GM18499 (cell line): ENCODE data around the gene RXFP3.
"Not testable (repeated sequence)": the region's sequence is repeated elsewhere in the genome, so short reads cannot be mapped to it uniquely, and the experiment has no call there.

Source experiments
- ATAC-seq: cut with Tn5 transposase; IDR thresholded peaks from one replicate; pipeline ENCODE4 v1.9.1; 2021; ENCODE audit warnings: moderate number of reproducible peaks; ENCODE audit not compliant: insufficient read depth, unreplicated experiment

The RXFP3 gene, protein sequence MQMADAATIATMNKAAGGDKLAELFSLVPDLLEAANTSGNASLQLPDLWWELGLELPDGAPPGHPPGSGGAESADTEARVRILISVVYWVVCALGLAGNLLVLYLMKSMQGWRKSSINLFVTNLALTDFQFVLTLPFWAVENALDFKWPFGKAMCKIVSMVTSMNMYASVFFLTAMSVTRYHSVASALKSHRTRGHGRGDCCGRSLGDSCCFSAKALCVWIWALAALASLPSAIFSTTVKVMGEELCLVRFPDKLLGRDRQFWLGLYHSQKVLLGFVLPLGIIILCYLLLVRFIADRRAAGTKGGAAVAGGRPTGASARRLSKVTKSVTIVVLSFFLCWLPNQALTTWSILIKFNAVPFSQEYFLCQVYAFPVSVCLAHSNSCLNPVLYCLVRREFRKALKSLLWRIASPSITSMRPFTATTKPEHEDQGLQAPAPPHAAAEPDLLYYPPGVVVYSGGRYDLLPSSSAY

GRCh38 chr5:33936381-33937016 is at the start of gene RXFP3:
Gene RXFP3 (plus strand): TSS chr5:33936386. CDS start chr5:33936741, 355 bp downstream.
- ATAC-seq = no peak

DNA sequence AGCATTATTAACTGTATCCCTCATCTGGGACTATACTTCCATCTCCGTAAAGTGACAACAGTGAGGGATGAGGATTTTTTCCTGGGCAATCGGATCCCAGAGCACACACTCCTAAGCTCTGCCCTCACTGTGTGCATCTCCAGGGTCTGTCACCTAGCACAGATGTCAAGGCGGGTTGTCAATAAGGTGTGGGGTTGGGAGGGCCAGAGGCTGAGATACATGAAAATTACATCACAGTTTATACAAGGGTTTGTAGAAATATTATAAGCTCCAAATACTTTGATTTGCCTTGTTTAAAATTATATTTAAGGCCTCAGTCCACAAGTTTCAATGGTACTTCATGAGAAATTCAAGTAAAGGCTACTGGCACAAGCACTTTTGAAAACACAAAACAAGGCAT is 48.9 kb upstream of the RXFP3 start:
- ATAC-seq = no peak

GRCh38 chr5:33888587-33888986 is 47.6 kb upstream of the RXFP3 start:
- ATAC-seq = no peak

DNA sequence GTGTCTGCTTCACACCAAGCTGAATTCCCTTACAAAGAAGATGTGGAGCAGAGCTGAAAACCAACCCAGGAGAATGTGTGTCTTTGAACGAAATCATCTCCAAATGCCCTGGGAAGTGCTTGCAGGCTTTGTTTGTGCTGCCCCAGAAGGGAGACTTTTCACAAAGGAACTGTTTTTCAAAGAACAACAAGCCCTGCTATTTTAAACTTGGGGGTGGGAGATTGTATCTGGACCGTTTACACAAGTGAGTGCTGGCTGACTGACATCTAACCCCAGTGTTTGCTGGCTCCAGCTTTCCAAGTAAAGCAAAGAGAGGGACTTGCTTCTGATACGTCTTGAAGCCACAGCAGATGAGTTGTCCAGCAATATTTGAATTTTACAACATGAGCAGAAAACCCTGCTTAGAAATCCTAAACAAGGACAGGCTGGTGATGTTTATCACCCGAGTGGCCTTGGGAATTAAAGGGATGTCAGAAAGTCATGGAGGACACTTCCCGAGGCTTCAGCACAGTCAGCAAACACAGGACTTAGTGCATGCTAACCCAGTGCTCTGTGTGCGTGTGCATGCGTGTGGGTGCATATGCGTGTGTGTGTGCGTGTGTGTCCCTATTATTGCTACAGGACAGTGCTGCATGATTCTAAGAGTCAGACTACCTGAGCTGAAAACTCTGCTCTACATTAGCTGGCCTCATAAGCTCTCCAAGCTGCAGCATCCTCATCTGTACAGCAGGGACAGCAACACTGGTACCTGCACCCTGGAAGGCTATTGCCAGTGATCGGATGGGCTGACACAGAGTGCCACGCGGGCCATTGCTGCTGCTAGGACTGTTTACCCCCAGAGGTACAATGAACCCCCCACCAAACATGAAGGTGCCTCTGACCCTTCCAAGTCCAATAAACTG is 45.8 kb upstream of the RXFP3 start:
- ATAC-seq = no peak

- ATAC-seq = no peak
These were observed 44.8 kb upstream of the RXFP3 start for GRCh38 chr5:33891446-33891787.

DNA sequence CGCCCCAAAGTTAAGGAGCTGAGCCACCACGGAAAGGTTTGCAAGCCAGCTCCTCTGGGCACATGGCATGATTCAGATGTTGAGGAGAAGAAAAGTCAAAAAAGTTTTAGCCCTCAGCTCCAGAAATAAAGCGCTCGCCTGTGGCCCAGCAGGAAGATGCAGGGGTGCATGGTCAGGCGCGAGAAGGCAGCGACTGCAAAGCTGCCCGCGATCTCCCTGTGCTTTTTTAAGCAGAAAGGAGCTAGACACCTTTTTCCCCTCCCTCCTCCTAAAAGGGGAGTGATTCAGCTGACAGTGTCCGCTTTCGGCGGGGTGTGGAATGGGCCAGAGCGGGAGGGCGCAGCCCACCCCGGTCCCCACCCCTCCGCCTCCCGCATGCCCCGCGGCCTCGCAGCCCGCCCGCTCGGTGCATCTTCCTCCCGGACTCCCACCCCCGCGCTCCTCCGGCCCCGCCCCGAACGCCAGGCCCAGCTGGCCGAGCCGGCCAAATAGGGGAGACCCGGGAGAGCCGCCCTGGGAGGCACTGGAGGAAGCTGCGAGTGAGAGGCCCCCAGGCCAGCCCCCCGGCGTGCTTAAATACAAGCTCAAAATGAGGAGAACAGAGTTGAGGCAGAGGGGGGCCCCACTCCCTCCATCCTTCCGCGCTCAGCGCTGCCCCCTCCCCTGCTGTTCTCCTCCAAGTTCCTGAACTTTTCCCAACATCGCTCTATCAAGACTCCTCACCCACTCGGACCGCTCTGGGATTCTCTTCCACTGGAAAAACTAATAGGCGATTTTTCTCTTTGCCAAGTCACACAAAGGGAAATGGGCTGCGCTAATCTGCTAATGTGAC is 44.2 kb upstream of the RXFP3 start, which contains the start of gene ADAMTS12:
ADAMTS12 (minus strand) TSS at position 203 of the 832 bp plus-strand sequence; CDS start at position 69, 134 bp downstream.
- ATAC-seq = no peak

GRCh38 chr5:33892620-33893137 is 43.5 kb upstream of the RXFP3 start:
- no peak for ATAC-seq

DNA sequence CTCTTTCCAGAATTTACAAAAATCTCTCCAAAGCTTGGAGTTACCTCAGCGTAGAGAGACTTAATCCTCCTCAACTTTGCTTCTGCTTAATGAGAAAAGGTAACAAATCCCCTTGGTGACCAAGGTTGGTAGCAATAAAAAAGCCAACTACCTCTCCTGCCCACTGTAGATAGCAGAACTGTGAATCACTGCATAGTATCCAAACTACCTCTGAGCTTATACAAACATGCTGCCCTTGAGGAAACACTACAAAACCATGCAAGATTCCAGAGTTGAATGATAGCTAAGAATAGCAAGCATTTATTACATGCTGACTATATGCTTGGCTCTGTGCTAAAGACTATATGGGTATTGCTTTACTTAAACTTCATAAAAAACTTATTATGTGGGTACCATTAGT is 41.6 kb upstream of the RXFP3 start:
- ATAC-seq = no peak

- no peak for ATAC-seq
These were observed 35.0 kb upstream of the RXFP3 start for GRCh38 chr5:33901156-33901555.

DNA sequence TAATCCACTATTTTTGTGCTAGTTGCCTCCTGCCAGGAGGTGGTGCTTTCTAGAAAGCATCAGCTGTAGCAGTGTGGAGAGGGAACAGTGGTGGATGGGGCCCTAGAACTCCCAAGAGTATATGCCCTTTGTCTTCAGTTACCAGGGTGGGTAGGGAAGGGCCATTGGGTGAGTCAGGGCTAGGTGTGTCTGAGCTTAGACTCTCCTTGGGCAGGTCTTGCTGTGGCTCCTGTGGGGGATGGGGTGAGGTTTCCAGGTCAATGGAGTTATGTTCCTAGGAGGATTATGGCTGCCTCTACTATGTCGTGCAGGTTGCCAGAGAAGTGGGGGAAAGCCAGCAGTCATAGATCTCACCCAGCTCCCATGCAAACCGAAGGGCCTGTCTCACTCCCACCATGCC is 33.1 kb upstream of the RXFP3 start:
- ATAC-seq = no peak

DNA sequence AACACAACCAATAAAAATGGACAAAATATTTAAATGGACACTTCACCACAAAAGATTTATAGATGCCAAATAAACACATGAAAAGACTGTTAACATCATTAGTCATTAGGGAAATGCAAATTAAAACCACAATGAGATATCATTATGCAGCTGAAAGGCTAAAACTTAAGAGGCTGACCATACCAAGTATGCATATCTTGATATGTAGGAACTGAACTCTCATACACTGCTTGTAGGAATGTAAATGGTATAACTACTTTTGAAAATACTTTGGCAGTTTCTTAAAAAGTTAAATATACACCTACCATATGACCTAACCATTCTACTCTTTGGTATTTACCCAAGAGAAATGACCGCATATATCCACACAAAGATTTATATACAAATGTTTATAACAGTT is 30.8 kb upstream of the RXFP3 start:
- ATAC-seq = no peak

DNA sequence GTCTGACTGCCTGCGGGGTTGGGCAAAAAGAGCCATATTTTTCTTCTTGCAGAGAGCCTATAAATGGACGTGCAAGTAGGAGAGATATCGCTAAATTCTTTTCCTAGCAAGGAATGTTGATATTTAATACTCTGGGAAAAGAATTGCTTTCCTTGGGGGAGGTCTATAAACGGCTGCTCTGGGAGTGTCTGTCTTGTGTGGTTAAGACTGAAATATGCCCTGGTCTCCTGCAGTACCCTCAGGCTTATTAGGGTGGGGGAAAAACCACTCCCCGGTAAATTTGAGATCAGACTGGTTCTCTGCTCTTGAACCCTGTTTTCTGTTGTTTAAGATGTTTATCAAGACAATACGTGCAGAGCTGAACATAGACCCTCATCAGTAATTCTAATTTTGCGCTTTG is 29.9 kb upstream of the RXFP3 start:
- not testable (repeated sequence) for ATAC-seq

GRCh38 chr5:33914844-33915243 is 21.3 kb upstream of the RXFP3 start:
- not testable (repeated sequence) for ATAC-seq

- no peak for ATAC-seq
These were observed 15.2 kb upstream of the RXFP3 start for GRCh38 chr5:33921002-33921401.

DNA sequence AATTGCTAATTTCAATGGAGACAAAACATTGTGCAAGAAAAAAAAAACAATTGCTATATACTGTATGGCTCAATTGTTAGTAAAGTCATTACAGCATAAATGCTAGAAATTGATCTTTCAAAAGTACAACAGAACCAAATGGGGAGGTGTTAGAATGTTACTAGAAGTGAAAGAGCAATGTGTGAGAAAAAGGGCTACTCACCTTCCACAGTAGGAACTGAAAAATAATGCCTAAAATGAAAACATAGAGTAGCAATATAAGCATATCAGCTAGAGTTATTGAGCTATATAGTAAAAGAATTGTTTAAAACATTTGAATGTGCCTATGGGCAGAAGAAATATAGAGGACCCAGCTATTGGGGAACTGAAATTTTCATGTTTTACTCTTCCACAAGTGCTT is 10.9 kb upstream of the RXFP3 start:
- ATAC-seq = no peak

GRCh38 chr5:33927685-33928084 is 8.5 kb upstream of the RXFP3 start:
- no peak for ATAC-seq

DNA sequence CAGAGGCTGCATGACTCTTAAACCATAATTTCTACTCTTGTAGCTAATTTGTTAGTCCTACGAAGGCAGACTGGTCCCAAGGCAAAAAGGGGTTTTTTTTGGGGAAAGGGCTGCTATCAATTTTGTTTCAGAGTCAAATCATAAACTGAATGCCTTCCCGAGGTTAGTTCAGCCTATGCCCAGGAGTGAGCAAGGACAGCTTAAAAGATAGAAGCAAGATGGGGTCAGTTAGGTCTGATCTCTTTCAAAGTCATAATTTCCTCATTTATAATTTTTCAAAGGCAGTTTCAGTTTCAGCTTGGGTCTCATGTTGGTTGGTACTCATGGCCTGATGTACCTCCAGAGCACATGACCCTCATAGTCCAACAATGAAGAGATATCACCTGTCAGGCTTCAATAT is 7.9 kb upstream of the RXFP3 start:
- ATAC-seq = no peak

DNA sequence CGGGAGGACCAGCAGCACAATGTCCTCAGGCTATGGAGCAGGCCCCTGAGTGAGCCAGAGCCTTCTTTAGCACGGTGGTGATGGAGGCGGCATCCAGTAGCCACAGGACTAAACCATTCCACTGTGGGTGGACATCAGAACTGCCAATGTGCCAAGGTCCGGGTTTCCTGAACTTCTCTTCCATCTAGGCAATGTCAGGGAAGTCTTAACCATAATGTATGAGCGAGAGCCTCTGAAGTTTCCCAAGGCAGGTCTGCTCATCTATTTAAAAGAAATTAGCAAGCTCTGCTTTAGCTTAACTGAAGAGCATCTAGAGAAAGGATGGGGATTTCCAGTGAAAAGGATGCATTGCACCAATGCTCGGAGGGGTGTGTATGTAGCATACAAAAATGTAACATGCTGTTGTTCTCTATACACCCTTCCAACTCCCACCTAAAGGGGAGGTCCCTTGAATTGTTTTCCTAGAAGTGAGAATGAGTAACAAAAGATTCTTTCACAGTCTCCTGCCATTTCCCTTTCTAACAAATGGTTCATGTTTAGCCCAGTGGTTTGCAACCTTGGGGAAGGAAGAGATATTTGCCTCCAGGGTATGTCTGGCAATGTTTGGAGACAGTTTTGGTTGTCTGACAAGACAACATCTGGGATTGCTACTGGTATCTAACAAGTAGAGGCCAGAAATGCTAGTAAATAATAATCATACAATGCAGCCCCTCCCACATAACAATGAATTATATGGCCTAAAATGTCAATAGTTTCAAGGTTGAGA is 6.1 kb upstream of the RXFP3 start:
- no peak for ATAC-seq

GRCh38 chr5:33931136-33931535 is 5.0 kb upstream of the RXFP3 start:
- no peak for ATAC-seq
